ENCODE measurements around the gene BLZF1. TPM values are rescaled to one million over a fixed set of nuclear protein-coding genes. Genes with fewer than 3 reads are reported as not detected.
A peak's percentile ranks its signal among the peaks of the same experiment; 100 is the strongest.

BLZF1 gene
- total and polyA plus RNA-seq, 2 donors (not counting 1 experiment from before 2014, with no cell fraction given), result 5.9 to 21.3 TPM

DNA sequence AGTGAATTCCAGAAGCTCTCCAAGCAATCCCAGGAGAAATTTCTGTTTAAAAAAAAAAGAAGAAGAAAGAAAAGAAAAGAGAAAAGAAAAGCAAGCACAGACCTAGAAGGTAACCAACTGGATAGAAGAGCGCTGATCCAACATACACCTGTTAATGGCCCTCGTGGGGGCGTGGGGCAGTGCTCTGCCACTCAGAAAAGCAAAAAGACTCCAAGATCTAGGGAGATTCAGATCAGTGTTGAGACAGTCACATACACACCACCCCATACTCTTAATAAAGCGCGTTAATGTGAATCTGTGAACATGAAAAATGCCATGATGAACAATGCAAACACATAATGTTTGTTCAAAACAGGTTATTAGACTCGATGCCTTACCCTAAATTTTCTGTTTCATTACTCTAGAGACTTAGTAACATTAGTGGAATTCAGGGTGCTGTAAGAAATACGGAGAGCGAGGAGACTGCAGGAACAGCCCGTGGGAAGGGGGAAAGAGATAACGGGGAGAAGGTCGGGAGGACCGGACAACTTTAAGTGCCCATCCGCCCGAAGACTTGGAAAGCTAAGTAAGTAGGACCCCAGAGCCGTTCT, 804 bp upstream of the BLZF1 start:
- peaks cover 6 to 12% of the 10 kb centered on the region in 2 donors for H3K4me1 ChIP-seq (ENCODE audit: control insufficient read depth in 2 of 2, insufficient read depth in 2 of 2, low read length in 2 of 2)
- 2% methylated on average over 10 of the region's 15 CpGs for WGBS (ENCODE audit: insufficient coverage)
- no peaks in the 10 kb centered on the region for H3K9me3 ChIP-seq (ENCODE audit: control extremely low read depth in 1 of 3, control insufficient read depth in 2 of 3, insufficient read depth in 1 of 3, low read length in 2 of 3)
- peak overlapping the region; percentile 81 for H3K4me2 ChIP-seq (replicated peaks; ENCODE audit: low read depth, low read length, poor library complexity, severe bottlenecking)
- intact Hi-C loops (cut with micrococcal nuclease), result loop anchor here (1.0 to 5.0 kb wide), 11 partner anchors 119 to 1430 kb away; partner anchors contain the start of genes ATP1B1, DCAF6, GORAB and METTL18
- H4K20me1 ChIP-seq (ENCODE audit: control insufficient read depth, insufficient read depth, low read length, poor library complexity, severe bottlenecking), result no peaks in the 10 kb centered on the region
- TF ChIP-seq EZH2 (IDR thresholded peaks at IDR 0.05; ENCODE audit: borderline replicate concordance, insufficient read depth, low read depth, low read length, poor library complexity, severe bottlenecking), result no peak
- TF ChIP-seq, protein P1, sequence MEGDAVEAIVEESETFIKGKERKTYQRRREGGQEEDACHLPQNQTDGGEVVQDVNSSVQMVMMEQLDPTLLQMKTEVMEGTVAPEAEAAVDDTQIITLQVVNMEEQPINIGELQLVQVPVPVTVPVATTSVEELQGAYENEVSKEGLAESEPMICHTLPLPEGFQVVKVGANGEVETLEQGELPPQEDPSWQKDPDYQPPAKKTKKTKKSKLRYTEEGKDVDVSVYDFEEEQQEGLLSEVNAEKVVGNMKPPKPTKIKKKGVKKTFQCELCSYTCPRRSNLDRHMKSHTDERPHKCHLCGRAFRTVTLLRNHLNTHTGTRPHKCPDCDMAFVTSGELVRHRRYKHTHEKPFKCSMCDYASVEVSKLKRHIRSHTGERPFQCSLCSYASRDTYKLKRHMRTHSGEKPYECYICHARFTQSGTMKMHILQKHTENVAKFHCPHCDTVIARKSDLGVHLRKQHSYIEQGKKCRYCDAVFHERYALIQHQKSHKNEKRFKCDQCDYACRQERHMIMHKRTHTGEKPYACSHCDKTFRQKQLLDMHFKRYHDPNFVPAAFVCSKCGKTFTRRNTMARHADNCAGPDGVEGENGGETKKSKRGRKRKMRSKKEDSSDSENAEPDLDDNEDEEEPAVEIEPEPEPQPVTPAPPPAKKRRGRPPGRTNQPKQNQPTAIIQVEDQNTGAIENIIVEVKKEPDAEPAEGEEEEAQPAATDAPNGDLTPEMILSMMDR (IDR thresholded peaks at IDR 0.05), result no peak
- ChIA-PET POLR2A (interaction anchor here (0.9 kb wide), 1 partner anchor 526 kb away, joined by 3 read pairs; the partner anchor contains the start of gene SCYL3), CTCF (interaction anchor here (0.6 to 2.0 kb wide), 6 partner anchors 9 to 1024 kb away, joined by 3 to 13 read pairs (median 6); partner anchors contain the start of genes METTL18 and SCYL3)
- H3K36me3 ChIP-seq (replicated peaks in 1 of 2; ENCODE audit: control extremely low read depth in 1 of 2, control insufficient read depth in 1 of 2, extremely low read depth in 1 of 2, insufficient read depth in 2 of 2, low read length in 1 of 2), result no peaks in the 10 kb centered on the region
- no peak for ATAC-seq (ENCODE audit: low read depth)
- H3K79me2 ChIP-seq (ENCODE audit: control insufficient read depth, insufficient read depth, low read length), result peaks cover 38% of the 10 kb centered on the region
- H3K27me3 Mint-ChIP-seq, result no peaks in the 10 kb centered on the region
- H3K27ac ChIP-seq (ENCODE audit: low read length in 2 of 2), result peak overlapping the region; percentile 52 to 86
- H3K9ac ChIP-seq (ENCODE audit: low read length), result peak overlapping the region; percentile 89
- no peaks in the 10 kb centered on the region for H3K27me3 ChIP-seq (replicated peaks in 1 of 4; ENCODE audit: control extremely low read depth in 1 of 4, control insufficient read depth in 3 of 4, insufficient read depth in 4 of 4, low read length in 3 of 4)
- H3K4me3 Mint-ChIP-seq, result no peak overlapping the region
- H3K4me3 ChIP-seq (ENCODE audit: control extremely low read depth in 1 of 5, extremely low read depth in 1 of 5, insufficient read depth in 1 of 5, low read depth in 2 of 5, low read length in 4 of 5), result peak overlapping the region; percentile 66 to 100 (median 92)
- peak overlapping the region; percentile 92 for H2AFZ ChIP-seq (ENCODE audit: insufficient read depth, low read depth, low read length, poor library complexity, severe bottlenecking)
- no peak for DNase-seq
- H3K27ac Mint-ChIP-seq, result no peak overlapping the region
- H3K9me3 Mint-ChIP-seq (ENCODE audit: insufficient read depth), result no peaks in the 10 kb centered on the region
- H3K4me1 Mint-ChIP-seq, result peaks cover 12% of the 10 kb centered on the region

DNA sequence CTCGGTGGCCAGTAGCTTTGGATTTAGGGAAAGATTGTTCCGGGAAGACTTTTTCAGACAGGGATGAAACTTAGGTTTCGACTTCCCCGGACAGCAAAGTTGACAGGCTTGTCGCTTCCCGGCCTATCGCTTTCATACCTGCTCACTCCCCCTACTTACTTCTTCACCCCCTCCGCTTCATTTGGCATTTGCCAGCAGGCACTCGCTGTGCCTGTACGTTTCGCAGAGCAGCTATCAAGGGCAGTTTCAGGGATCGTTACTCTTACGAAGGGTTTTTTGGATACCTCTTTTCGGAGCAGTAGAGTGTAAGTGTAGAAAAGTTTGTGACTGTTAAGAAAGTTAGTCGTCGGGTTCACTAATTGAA, 393 bp downstream of the BLZF1 start:
- TF ChIP-seq, protein P1 (IDR thresholded peaks at IDR 0.05), result no peak
- no peak for TF ChIP-seq EZH2 (IDR thresholded peaks at IDR 0.05; ENCODE audit: borderline replicate concordance, insufficient read depth, low read depth, low read length, poor library complexity, severe bottlenecking)
- POLR2A ChIA-PET, result interaction anchor here (1.2 kb wide), 1 partner anchor 1020 kb away, joined by 4 read pairs; no protein-coding TSS in a partner anchor
- no peak for ATAC-seq (ENCODE audit: low read depth)

More for the DNA sequence above, 393 bp downstream of the BLZF1 start:
- Histone ChIP-seq H3K4me3 (ENCODE audit: control extremely low read depth in 1 of 5, extremely low read depth in 1 of 5, insufficient read depth in 1 of 5, low read depth in 2 of 5, low read length in 4 of 5) (peak overlapping the region; percentile 66 to 100 (median 92)), H3K4me2 (replicated peaks; ENCODE audit: low read depth, low read length, poor library complexity, severe bottlenecking) (peak overlapping the region; percentile 81), H3K4me1 (ENCODE audit: control insufficient read depth in 2 of 2, insufficient read depth in 2 of 2, low read length in 2 of 2) (peaks cover 6 to 12% of the 10 kb centered on the region in 2 donors), H3K27ac (ENCODE audit: low read length in 2 of 2) (peak overlapping the region; percentile 66 to 86), H3K9ac (ENCODE audit: low read length) (peak overlapping the region; percentile 89), H3K79me2 (ENCODE audit: control insufficient read depth, insufficient read depth, low read length) (peaks cover 46% of the 10 kb centered on the region), H3K36me3 (replicated peaks in 1 of 2; ENCODE audit: control extremely low read depth in 1 of 2, control insufficient read depth in 1 of 2, extremely low read depth in 1 of 2, insufficient read depth in 2 of 2, low read length in 1 of 2) (peaks cover 0 to 1% of the 10 kb centered on the region in 2 experiments), H3K27me3 (replicated peaks in 1 of 4; ENCODE audit: control extremely low read depth in 1 of 4, control insufficient read depth in 3 of 4, insufficient read depth in 4 of 4, low read length in 3 of 4) (no peaks in the 10 kb centered on the region), H4K20me1 (ENCODE audit: control insufficient read depth, insufficient read depth, low read length, poor library complexity, severe bottlenecking) (no peaks in the 10 kb centered on the region), H2AFZ (ENCODE audit: insufficient read depth, low read depth, low read length, poor library complexity, severe bottlenecking) (peak overlapping the region; percentile 92), H3K9me3 (ENCODE audit: control extremely low read depth in 1 of 3, control insufficient read depth in 2 of 3, insufficient read depth in 1 of 3, low read length in 2 of 3) (no peaks in the 10 kb centered on the region)
- 1% methylated on average over 14 of the region's 16 CpGs for WGBS (ENCODE audit: insufficient coverage)
- no peaks in the 10 kb centered on the region for H3K27me3 Mint-ChIP-seq
- CTCF ChIA-PET, result interaction anchor here (0.6 to 2.0 kb wide), 7 partner anchors 10 to 1431 kb away, joined by 3 to 13 read pairs (median 4); partner anchors contain the start of genes METTL18 and SCYL3
- peaks cover 10% of the 10 kb centered on the region for H3K4me1 Mint-ChIP-seq
- no peaks in the 10 kb centered on the region for H3K9me3 Mint-ChIP-seq (ENCODE audit: insufficient read depth)
- intact Hi-C loops (cut with micrococcal nuclease), result loop anchor here (2.0 to 5.0 kb wide), 8 partner anchors 179 to 1431 kb away; partner anchors contain the start of genes ATP1B1, DCAF6, KIFAP3 and MPC2
- H3K4me3 Mint-ChIP-seq, result no peak overlapping the region
- H3K27ac Mint-ChIP-seq, result no peak overlapping the region
- no peak for DNase-seq
